Spinal cord (tissue), 10 donors: ENCODE results near the gene MSI2. TPM values are rescaled to one million over a fixed set of nuclear protein-coding genes. Genes with fewer than 3 reads are reported as not detected.

Experiments
- DNase-seq, 6 donors: peaks; one replicate each; pipeline versions ENCODE4 v3.0.0 to v3.0.0-alpha.2; 2013 to 2015; ENCODE audit warnings: low spot score in 6 of 6, low read depth in 4 of 6
- H3K27ac ChIP-seq: one replicate; pipeline ENCODE4 v1.5.1; 2013; ENCODE audit warnings: low read depth, low read length, control low read depth
- H3K27me3 ChIP-seq: one replicate; pipeline ENCODE4 v1.6.1; 2013; ENCODE audit warnings: low read length; ENCODE audit not compliant: control insufficient read depth, insufficient read depth
- H3K36me3 ChIP-seq: one replicate; pipeline ENCODE4 v1.6.1; 2013; ENCODE audit warnings: low read length; ENCODE audit not compliant: control insufficient read depth, insufficient read depth
- H3K4me1 ChIP-seq: one replicate; pipeline ENCODE4 v1.6.1; 2013; ENCODE audit warnings: low read length; ENCODE audit not compliant: control insufficient read depth, insufficient read depth
- H3K4me3 ChIP-seq: one replicate; pipeline ENCODE4 v1.5.1; 2013; ENCODE audit warnings: low read depth, low read length, control low read depth
- H3K9me3 ChIP-seq: one replicate; pipeline ENCODE4 v1.6.1; 2013; ENCODE audit warnings: low read length; ENCODE audit not compliant: control insufficient read depth, insufficient read depth
- WGBS: methylation state at CpG from one replicate; pipeline ENCODE4 v1.1.5; 2013; ENCODE audit warnings: missing lambda C conversion rate; ENCODE audit not compliant: insufficient coverage; 5-methylcytosine and 5-hydroxymethylcytosine counted together
- polyA plus RNA-seq, 2 donors: library from polyadenylated mRNA; unstranded; fragments of 120-200 nt; gene quantifications; one replicate each; pipeline ENCODE4 v1.2.1, GENCODE V29; 2013; ENCODE audit not compliant: insufficient read length in 2 of 2
- total RNA-seq, 2 donors: library from RNA; depleted of rRNA in 1 of 2; stranded (reverse); fragments of 120-200 nt in 1 of 2; fragments of >200 nt in 1 of 2; gene quantifications; one replicate each; pipeline versions ENCODE4 v1.2.3 to v1.2.4, GENCODE V29; 2013 to 2014
- donor health status: healthy.

The MSI2 gene
- total and polyA plus RNA-seq, 4 donors, result 92.8 to 167 (median 109) TPM

DNA sequence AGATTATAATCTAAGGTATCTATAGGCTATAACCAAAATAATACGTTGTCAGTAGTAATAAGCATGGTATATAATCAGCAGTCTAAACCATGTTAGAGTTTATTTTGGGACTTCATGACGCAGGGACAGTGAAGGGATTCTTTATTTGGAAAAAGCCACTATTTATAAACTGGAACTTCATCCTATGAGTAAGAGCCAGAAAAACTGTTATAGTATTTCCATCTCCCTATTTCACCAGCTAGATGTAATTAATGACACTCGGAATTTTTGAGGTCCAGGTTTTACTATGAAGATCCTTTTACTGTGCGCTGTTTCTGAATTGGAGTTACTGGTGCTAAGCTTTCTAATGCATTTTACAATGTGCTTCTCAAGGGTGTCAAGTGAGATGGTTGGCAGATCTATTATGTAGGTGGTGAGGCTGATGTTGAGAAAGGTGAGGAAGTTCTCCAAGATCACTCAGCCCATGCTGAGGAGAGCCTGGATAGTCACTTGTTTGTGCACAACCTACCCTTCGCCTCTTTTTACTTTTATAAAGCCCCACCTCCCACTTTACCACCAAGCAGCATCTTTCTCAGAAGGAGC lies 149.3 kb downstream of the MSI2 start:
- H3K4me1 ChIP-seq, result peaks cover 76% of the 10 kb centered on the region
- H3K4me3 ChIP-seq, result no peak overlapping the region
- H3K9me3 ChIP-seq, result no peaks in the 10 kb centered on the region
- H3K27me3 ChIP-seq, result no peaks in the 10 kb centered on the region
- H3K27ac ChIP-seq, result peak overlapping the region; percentile 80
- no CpG with 5 or more reads among the region's 5 CpGs for WGBS
- no peak for DNase-seq
- peaks cover 14% of the 10 kb centered on the region for H3K36me3 ChIP-seq

DNA sequence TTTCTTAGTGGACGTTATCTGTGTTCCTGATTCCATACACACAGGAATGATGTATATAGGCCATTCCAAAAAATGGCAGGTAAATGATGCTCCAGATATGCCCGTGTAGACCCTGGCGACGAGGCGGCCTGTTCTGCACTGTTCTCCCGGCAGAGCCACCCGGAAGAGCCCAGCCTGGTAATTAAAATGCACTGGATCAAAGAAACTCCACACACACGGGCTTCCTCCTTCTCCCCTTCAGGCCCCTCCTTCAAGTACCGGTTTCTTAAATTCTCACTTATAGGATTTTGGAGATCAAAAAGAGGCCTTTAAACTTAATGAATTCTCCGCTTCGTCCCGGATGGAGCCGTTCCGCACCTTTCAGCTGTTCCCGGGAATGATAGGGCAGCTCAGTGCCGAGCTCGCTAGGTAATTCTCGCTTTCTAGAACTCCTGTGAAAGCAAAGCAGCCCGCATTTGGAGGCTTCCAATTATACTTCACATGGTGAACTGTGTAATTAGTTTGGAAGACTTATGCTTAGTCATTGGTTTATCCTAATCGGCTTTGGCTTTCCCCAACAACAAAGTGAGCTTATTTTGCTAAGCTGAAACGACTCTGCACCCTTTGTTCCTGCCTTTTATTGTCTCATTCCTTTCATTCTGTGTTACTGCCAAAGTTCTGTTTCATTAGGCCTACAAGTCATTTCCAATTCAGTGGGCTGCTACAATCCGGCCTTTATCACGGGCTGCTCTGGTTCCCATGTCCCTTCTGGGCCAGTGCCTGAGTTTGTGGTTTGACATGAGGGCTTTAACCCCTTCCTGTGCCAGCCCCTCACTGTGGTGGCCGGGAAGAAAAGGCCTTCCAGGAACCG lies 150.0 kb downstream of the MSI2 start:
- H3K4me3 ChIP-seq, result no peak overlapping the region
- H3K36me3 ChIP-seq, result peaks cover 12% of the 10 kb centered on the region
- H3K27me3 ChIP-seq, result no peaks in the 10 kb centered on the region
- peak overlapping the region; percentile 80 for H3K27ac ChIP-seq
- no peaks in the 10 kb centered on the region for H3K9me3 ChIP-seq
- DNase-seq, result peak; percentile 78 to 96 (median 85)
- WGBS, result 27% methylated on average over 14 of the region's 25 CpGs
- peaks cover 71% of the 10 kb centered on the region for H3K4me1 ChIP-seq

DNA sequence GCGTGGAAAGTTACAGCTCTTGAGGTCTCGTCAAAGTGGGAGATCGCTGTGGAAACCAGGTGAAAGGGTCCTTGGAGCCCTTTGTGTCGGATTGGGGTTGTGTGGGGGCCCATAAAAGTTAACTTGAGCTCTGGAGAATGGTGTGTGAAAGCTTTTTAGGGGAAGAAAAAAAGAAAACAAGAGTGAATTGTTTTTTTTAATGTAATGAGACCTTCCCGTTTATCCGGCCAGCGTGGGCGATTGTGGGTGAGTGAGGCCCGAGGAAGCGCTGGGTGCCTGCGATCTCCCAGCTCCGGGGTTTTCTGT lies 150.6 kb downstream of the MSI2 start:
- 10% methylated on average over 8 of the region's 12 CpGs for WGBS
- H3K27me3 ChIP-seq, result no peaks in the 10 kb centered on the region
- DNase-seq, result no peak
- H3K27ac ChIP-seq, result peak overlapping the region; percentile 80
- H3K36me3 ChIP-seq, result peaks cover 6% of the 10 kb centered on the region
- H3K4me1 ChIP-seq, result peaks cover 65% of the 10 kb centered on the region
- H3K4me3 ChIP-seq, result no peak overlapping the region
- H3K9me3 ChIP-seq, result no peaks in the 10 kb centered on the region

DNA sequence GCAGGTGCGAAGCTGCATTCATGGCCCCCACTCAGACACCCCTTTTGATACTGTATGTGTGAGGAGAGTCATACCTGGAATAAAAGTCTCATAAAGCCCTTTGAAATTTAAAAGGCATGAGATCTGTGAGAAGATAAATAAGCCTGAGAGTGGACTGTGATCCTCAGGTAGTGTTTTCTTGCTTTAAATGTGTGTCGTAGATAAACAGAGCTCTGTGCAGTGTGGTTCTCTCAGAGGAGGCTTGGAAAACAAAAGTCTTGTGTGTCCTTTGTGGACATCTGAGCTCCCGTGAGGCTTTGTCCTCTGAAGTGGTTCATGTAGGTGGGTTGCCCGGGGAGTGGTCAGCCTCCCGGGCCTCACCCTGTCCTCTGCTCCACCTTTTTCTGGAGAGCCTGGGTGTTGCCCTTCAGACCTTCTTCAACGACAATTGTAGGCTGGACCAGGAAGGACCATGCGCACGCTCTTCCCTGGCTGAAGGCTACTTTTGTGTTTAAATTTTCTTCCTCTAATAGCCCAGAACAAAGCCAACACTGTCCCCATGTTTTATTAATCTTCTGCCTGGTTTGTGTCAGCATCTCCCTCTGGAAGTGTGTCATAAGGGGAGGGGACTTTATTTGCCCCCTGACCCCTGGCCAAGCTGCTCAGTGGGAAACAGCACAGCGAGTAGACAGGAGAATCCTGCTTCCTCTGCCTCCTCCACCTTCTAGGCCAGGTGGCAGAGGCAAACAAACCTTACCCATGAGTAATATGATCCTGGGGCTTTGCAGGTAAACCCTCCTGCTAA lies 151.2 kb downstream of the MSI2 start:
- Histone ChIP-seq H3K9me3 (no peaks in the 10 kb centered on the region), H3K27ac (peak overlapping the region; percentile 80), H3K36me3 (peaks cover under 1% of the 10 kb centered on the region), H3K4me1 (peaks cover 60% of the 10 kb centered on the region), H3K4me3 (no peak overlapping the region), H3K27me3 (no peaks in the 10 kb centered on the region)
- DNase-seq, result peak in 1 of 6 donors; percentile 68
- WGBS, result 40% methylated on average over 8 of the region's 9 CpGs

DNA sequence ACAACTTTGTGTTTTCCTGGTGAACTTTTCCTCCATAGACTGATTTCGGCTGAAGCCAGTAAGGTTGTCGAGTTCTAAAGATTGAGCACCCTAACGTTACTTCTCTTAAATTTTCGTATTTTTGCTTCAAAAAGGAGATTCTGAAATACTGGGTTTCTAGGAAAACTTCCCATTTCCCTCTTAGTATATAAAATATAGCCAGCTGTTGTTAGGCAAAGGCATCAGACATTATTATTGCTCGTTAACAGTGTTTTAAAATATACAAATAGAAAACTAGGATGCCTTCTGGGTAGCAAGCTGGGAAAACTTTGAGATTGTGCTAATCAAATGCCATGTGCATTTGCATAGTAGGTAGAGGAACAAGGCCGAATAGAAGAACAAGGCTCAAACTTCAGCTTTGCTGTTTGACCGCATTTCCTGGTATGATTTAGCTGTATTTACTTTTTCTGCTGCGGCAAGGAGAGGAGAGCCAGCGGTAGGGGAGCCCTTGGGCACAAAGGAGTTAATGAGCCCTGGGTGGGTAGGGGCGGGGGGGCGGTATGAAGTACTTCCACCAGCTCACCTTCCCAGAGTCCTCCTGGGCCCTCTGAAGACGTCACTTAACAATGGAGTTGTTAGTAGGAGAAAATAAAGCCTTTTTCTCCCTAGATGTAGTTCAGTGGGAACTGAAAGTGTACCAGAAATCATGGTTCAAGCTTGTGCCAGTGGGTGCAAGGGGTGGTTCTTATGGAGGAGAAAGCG lies 151.9 kb downstream of the MSI2 start:
- H3K4me1 ChIP-seq, result peaks cover 52% of the 10 kb centered on the region
- 41% methylated on average over 4 of the region's 13 CpGs for WGBS
- H3K4me3 ChIP-seq, result no peak overlapping the region
- peak in 2 of 6 donors; percentile 72 to 75 for DNase-seq
- no peaks in the 10 kb centered on the region for H3K36me3 ChIP-seq
- H3K27ac ChIP-seq, result peak overlapping the region; percentile 80
- H3K27me3 ChIP-seq, result no peaks in the 10 kb centered on the region
- no peaks in the 10 kb centered on the region for H3K9me3 ChIP-seq

DNA sequence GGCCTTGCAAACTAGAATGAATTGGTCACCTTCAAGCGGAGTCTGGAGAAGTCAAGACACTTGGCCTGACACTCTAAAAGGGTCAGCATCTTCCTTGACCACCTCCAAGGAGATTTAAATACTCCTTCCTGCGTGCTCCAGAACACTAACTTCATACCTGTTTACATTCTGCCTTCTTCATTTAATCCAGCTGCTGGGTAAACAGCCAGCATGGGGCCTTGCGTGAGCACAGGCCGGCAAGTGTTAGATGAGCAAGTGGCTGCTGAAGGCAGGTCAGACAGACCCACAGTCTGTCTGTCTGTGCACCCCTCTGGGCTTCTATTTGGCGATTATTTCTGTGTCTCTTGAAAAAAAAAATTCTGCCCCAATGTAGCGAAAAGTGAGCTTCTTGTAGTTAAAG lies 153.8 kb downstream of the MSI2 start:
- 81% methylated on average over 4 of the region's 6 CpGs for WGBS
- H3K4me1 ChIP-seq, result peaks cover 46% of the 10 kb centered on the region
- no peak for DNase-seq
- H3K27me3 ChIP-seq, result no peaks in the 10 kb centered on the region
- H3K27ac ChIP-seq, result peak overlapping the region; percentile 62
- H3K4me3 ChIP-seq, result no peak overlapping the region
- no peaks in the 10 kb centered on the region for H3K9me3 ChIP-seq
- no peaks in the 10 kb centered on the region for H3K36me3 ChIP-seq

DNA sequence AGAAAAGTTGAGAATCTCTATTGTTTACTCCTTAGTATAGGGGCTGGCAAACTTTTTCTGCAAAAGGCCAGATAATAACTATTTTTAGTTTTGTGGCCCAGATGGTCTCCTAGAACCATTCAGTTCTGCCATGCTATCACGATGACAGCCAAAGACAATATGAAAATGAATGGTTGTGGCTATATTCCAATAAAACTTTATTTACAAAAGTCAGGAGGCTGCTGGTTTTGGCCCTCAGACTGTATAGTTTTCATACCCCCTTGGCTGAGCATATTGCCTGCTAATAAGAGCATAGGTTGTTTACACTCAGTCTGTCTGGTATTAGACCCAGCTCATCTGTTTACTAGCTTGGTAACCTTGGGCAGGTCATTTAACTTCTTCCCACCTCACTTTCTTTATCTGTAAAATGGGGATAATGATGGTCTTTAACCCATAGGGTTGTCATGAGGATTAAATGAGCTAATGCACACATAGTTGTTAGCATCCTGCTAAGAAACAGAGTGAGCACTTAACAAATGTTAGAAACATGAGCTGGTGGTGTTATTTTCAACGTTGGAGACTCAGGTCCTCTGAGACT lies 156.3 kb downstream of the MSI2 start:
- no peaks in the 10 kb centered on the region for H3K9me3 ChIP-seq
- peak overlapping the region; percentile 12 for H3K27ac ChIP-seq
- H3K27me3 ChIP-seq, result no peaks in the 10 kb centered on the region
- no peak overlapping the region for H3K4me3 ChIP-seq
- peaks cover 49% of the 10 kb centered on the region for H3K4me1 ChIP-seq
- H3K36me3 ChIP-seq, result no peaks in the 10 kb centered on the region
- no peak for DNase-seq
- no CpG with 5 or more reads among the region's 2 CpGs for WGBS

DNA sequence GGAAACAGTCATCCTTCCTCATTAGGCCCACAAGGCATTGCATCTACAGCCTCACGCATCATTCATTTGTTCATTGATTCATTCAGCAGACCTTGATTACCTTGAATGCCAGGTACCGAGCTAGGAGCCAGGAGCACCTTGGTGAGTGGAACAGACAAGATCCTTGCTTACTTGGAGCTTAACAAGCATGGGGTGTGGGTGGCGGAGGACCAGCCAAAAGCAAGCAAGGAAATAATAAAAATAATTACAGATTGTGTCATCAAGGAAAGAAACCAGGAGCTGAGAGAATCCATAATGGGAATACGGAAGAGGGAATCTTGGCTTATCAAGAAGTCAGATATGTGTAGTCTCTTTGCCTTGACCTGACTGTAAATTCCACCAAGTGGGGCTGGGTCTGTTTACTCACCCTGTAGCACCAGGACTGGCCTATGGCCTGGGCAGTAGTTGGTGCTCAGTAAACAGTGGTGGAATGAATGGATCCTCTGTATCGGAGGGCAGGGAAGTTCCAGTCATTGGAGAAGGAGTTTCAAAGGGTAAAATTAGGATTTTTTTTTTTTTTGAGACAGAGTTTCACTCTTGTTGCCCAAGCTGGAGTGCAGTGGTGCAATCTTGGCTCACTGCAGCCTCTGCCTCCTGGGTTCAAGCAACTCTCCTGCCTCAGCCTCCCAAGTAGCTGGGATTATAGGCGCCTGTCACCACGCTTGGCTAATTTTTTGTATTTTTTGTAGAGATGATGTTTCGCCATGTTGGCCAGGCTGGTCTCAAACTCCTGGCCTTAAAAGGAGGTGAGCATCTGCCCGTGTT lies 157.7 kb downstream of the MSI2 start:
- Histone ChIP-seq H3K4me3 (no peak overlapping the region), H3K27ac (peak overlapping the region; percentile 80), H3K9me3 (no peaks in the 10 kb centered on the region), H3K4me1 (peaks cover 43% of the 10 kb centered on the region), H3K36me3 (no peaks in the 10 kb centered on the region), H3K27me3 (no peaks in the 10 kb centered on the region)
- WGBS, result 89% methylated on average over 5 of the region's 9 CpGs
- no peak for DNase-seq
